DMS114 treated with DMSO at 0.1 percent for 48 hours (cell line): Measurements from ENCODE around the gene GBX1.

Source experiments
- DNase-seq: peaks from one replicate; lab custom pipeline; 2025; ENCODE audit not compliant: unreplicated experiment; lab: John Stamatoyannopoulos, UW

The GBX1 gene

GRCh38 chr7:151167197-151167961 lies at the start of gene GBX1:
GBX1 (minus strand) TSS chr7:151167694; CDS start chr7:151167548, 146 bp downstream.
- DNase-seq: no peak

DNA sequence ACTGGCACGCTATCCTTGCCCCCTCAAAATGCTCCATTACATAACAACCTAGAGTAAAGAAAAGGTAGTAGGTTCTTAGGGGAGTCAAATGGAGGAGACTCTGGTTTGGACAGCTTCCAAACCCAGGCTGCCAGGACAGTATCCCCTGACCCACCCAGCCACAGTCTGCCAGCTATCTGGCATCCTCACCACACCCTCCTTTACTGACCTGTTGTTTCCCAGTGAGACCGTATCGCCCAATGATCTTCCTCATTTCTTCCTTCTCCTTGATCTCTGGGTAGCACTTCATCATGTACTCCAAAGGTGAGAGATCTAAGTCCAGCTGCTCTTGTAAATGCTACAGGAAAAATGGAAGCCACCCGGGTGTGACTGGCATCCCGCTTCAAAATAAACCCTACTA lies 47.9 kb upstream of the GBX1 start:
- DNase-seq: no peak

DNA sequence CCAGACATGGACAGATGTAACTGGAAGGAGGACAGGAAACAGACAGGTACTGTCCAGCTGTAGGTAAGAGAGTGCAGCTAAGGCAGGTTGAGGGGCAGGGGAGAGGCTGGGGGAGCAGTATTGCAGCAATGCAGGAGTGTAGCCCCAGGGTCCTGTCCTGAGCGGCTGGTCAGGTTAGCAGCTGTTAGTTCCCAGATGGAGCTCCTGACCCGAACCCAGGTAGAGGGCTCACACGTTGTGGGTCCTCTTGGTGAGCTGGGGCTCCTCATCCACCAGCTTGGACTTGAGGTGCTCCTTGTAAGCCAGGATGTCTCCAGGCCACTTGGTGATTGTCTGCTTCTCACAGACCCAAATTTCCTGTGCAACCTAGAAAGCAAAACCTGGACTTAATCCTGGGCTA lies 46.3 kb upstream of the GBX1 start:
- no peak for DNase-seq

DNA sequence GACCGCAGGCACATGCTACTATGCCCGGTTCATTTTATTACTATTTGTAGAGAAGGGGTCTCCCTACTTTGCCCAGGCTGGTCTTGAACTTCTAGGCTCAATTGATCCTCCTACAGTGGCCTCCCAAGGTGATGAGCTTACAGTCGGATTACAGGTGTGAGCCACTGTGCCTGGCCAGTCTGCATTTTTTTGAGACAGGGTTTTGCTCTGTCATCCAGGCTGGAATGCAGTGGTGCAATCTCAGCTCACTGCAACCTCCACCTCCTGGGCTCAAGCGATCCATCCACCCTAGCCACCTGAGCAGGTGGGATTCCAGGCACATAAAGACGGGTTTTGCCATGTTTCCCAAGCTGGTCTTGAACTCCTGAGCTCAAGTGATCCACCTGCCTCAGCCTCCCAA lies 45.1 kb upstream of the GBX1 start:
- no peak for DNase-seq

DNA sequence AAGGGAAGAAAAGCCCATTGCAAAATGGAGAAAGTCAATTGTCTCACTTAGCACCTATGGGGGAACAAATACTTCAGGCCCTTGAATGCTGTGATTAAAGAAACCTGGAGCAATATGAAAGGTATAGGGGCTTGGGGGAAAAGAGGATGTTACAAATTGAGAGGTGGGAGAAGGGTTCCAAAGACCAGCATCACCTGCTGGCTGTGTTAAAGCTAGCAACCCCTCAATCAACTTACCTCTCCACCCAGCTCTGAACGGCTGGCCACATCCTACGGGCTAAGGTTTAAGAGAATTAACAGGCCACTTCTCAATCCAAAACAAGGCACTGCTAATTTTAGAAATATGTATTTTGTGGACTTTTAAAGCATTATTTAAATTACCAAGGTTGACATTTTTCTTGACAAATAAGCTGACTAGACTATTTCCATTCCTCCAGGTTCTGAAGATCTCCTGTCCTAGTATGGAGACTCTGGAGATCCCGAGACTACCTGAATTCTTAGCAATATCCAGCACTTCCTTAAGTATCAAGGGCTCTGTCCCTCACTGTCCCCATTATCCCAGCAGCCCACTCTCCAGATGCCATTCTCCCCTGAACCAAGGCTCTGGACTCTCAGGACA lies 43.8 kb upstream of the GBX1 start:
- DNase-seq: no peak

GRCh38 chr7:151210087-151210854 lies 42.8 kb upstream of the GBX1 start, which contains the start of gene H2BK1:
H2BK1 (minus strand) TSS chr7:151210488; CDS start chr7:151210318, 170 bp downstream.
- no peak for DNase-seq

DNA sequence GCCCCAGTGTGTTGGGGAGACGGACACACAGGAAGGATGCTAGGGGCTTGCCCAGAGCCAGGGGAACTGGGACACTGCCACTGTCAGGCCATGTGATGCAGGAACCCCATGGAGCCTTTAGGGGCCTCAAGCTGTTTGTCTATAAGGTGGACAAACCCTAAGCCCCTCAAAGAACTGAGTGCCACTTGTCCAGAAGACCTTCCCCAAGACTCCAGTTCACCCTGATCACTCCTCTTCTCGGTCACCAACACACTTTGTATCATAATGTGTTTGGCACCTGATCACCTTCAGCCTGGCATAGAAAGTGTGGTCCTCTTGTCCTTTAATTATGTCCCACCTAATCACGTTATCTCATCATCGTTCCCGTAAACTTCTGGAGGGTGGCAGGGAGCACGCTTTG lies 42.1 kb upstream of the GBX1 start:
- no peak for DNase-seq

DNA sequence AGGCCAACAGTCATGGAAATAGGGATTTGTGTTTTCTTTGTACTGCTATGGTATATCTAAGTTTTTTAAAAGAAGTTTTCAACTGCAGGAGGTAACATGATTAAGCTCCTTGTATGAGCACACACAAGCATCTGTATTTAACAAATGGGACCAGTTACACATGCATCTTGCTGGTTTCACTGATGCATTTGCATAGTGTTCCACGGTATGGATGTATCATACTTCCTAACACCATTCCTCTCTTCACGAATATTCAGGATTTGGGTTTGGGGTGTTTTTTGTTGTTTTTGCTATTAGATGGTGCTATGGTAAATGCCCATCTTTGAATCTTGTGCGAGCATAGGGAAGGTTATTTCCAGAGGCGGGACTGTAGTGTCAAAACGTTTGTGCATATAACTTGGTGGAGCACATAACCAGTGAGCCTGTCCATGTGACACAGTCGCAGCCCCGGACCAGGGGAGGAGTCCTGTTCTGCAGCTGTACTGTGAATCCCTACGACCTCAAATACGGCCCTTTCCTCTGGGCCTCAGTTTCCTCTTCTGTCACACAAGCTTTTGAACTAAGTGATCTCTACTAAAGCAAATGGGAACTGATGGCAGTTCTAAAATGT lies 40.9 kb upstream of the GBX1 start:
- no peak for DNase-seq

- DNase-seq: no peak
Observed at GRCh38 chr7:151207804-151208203, 40.3 kb upstream of the GBX1 start.

DNA sequence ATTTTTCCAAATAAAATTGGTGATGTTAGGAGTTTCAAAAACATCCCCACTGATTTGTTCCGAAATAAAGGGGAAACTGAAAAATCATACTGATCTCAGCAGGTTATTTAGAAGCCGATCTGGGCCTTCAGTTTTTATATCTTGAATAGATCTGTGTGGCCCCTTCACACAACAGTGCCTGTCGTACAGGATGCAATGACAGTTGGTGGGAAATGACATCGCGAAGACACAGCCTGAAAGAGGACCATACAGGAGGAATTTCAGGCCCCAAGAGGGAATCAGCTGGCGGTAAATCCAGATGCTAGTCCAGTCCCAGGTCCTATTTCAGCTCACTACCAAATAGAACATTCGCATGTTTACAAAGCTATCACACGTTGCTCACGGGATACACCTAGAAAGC lies 39.8 kb upstream of the GBX1 start:
- no peak for DNase-seq

DNA sequence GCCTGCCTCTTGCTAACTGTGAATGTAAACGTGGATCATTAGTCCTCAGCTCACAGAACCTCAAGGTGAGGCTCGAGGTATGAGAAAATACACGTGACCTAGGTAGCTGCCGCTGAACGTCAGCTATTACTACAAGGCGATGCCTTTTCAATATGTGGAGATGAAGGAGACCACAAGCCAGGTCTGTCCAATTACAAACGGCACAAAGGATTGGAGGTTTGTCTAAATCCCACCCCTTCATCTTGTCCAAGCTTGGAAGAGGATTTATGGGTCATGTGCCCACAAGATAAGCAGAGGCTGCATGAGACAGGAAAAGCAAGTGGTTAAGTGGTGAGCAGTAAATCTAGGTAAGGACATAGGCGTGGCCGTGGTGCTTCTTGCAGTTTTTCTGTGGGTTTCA lies 39.4 kb upstream of the GBX1 start:
- DNase-seq: no peak

DNA sequence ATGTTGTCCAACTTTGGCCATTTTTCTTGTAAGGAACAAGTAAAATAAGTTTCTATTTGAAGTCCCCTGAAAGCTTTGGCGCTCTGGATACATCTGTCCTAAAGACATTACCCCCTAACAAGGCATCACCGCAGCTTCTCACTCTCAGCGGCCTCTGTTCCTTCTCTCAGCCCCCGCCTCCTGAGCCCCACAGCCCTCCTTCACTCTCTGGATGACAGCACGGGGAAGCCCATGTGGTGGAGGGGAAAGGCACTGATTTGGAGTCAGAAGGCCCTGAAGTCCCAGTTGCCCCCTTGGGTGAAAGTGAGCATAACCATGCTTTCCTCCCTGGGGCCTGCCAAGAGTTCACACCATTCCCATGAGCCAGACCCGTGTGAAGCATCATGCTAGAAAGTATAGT lies 38.2 kb upstream of the GBX1 start:
- DNase-seq: no peak

DNA sequence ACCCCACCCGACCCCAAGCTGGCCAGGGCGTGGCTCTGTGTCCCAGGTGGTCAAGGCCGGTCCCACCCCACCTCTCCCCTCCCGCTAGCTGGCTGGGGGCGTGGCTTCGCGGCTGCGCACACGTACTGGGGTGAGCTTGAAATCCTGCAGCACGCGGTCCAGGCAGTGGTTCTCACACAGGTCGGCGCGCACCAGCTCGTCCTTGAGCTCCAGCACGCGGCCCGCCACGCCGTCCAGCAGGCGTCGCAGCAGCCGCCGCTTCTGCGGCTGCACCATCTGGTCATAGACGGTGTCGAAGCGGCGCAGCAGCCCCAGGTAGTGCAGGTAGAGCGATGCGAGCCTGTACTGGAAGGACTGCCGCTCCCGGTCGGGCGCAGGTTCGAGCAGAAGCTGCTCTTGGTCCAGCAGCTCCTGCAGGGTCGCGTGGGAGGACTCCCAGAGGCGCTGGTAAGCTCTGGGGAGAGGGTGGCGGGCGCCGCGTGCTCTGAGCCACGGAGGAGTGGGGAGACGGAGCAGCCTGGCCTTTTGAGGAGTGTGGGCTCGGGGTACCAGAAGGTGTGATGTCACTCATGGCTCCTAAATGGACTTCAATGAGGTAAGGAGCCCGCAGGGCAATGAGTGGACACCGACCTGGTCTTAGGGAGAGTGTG lies 37.0 kb upstream of the GBX1 start:
- DNase-seq: no peak

DNA sequence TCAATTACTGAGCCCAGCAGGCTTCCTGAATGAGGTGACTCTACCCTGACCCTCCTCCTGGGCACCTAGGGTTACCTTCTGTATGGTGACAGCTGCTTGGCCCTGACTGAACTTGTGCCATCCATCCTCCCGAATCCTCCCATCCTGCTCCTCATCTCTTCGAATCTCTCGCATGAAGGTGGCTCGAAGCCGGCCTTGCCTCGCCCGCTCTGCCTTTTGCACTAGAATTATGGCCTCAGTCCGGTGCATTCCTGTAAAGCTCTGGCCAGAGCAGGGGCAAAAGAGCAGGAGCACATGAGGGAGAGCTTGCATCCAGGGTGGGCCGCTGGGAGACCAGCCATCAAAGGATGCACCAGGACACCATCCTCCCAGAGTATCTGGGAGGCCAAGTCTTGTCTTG lies 35.3 kb upstream of the GBX1 start:
- no peak for DNase-seq

DNA sequence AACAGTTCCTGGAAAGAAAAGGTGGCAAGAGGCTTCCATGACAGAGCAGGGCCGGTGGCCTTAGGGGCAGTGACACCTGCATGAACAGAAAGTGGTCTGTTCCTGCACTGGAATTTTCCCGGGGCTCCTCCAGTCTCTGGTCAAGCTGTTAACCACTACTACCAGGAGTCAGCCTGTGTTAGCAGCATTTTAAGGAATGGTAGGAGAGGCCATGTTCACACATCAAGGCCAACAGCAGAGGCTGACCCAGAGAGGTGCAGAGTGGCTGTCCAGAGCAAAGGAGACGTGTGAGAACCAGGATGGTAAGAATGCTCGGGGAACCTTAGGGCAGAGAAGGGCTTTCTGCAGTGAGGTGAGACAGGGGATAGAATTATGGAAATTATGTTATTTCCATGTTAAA lies 34.3 kb upstream of the GBX1 start:
- no peak for DNase-seq

- DNase-seq: no peak
Observed at GRCh38 chr7:151201344-151201743, 33.9 kb upstream of the GBX1 start.

- DNase-seq: no peak
Observed at GRCh38 chr7:151198945-151199848, 31.7 kb upstream of the GBX1 start.

- DNase-seq: no peak
Observed at GRCh38 chr7:151197932-151198331, 30.4 kb upstream of the GBX1 start.

- DNase-seq: no peak
Observed at GRCh38 chr7:151195616-151196450, 28.3 kb upstream of the GBX1 start.
